Fibroblast of pulmonary artery (primary cell): Measurements from ENCODE around the gene OSBPL5.

Experiments used
- DNase-seq: peaks from one replicate; pipeline ENCODE4 v3.0.0-alpha.2; 2010; ENCODE audit warnings: low read depth
- H3K4me3 ChIP-seq: replicated peaks from 2 replicates; pipeline ENCODE4 v1.5.1; 2011; ENCODE audit warnings: low read depth, mild to moderate bottlenecking, control low read depth, low read length, moderate library complexity
- TF ChIP-seq, protein P1 (sequence below): IDR thresholded peaks from 2 replicates; pipeline ENCODE4 v1.5.1; 2011; ENCODE audit warnings: mild to moderate bottlenecking, control low read depth, low read length, inconsistent platforms; ENCODE audit errors: missing control alignments

OSBPL5 gene, protein sequence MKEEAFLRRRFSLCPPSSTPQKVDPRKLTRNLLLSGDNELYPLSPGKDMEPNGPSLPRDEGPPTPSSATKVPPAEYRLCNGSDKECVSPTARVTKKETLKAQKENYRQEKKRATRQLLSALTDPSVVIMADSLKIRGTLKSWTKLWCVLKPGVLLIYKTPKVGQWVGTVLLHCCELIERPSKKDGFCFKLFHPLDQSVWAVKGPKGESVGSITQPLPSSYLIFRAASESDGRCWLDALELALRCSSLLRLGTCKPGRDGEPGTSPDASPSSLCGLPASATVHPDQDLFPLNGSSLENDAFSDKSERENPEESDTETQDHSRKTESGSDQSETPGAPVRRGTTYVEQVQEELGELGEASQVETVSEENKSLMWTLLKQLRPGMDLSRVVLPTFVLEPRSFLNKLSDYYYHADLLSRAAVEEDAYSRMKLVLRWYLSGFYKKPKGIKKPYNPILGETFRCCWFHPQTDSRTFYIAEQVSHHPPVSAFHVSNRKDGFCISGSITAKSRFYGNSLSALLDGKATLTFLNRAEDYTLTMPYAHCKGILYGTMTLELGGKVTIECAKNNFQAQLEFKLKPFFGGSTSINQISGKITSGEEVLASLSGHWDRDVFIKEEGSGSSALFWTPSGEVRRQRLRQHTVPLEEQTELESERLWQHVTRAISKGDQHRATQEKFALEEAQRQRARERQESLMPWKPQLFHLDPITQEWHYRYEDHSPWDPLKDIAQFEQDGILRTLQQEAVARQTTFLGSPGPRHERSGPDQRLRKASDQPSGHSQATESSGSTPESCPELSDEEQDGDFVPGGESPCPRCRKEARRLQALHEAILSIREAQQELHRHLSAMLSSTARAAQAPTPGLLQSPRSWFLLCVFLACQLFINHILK

DNA sequence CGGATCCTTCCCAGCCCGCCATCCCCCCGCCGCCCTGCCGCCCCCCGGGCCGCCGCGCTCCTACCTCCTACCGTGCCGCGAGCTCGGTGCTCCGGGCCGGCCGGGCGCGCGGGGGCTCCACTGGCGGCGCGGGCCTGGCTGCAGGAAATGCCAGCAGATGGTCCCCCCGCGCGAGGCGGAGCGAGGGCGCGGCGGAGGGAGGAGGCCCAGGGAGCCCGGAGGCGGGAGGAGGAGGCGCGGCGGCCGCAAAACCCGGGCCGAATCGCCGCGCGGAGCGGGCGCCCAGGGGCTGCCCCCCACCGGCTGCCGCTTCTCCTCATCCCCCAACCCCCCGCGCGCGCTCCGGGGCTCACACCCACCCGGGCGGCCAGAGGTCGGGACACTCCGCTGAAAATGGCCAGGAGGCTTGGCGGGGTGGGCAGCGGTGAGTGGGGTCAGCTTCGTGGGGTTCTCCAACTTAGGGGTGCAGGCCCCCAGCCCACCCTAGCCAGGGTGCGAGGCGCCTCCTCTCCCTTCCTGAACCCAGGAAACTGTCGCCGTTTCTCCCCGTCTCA is at the start of gene OSBPL5:
TSS of gene OSBPL5 (minus strand) at position 159 of the 554 bp plus-strand sequence. CDS start 36,162 bp downstream, outside the sequence.
- H3K4me3 ChIP-seq: peak within 1 kb of the TSS; percentile 84
- peak; percentile 64 for DNase-seq
- TF ChIP-seq, protein P1, sequence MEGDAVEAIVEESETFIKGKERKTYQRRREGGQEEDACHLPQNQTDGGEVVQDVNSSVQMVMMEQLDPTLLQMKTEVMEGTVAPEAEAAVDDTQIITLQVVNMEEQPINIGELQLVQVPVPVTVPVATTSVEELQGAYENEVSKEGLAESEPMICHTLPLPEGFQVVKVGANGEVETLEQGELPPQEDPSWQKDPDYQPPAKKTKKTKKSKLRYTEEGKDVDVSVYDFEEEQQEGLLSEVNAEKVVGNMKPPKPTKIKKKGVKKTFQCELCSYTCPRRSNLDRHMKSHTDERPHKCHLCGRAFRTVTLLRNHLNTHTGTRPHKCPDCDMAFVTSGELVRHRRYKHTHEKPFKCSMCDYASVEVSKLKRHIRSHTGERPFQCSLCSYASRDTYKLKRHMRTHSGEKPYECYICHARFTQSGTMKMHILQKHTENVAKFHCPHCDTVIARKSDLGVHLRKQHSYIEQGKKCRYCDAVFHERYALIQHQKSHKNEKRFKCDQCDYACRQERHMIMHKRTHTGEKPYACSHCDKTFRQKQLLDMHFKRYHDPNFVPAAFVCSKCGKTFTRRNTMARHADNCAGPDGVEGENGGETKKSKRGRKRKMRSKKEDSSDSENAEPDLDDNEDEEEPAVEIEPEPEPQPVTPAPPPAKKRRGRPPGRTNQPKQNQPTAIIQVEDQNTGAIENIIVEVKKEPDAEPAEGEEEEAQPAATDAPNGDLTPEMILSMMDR: no peak

DNA sequence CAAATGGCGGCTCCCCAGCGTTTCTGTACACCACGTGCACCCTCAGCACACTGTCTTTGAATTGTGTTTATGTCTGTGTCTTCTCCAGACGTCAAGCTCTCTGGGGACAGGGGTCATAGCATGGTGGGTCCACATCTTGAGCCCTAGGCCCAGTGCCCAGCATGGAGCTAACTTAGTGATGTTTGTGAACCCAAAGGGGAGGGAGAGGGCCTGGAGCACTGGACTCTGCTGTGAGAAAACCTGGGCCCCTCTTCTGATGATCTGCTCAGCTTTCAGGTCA is 49.2 kb upstream of the OSBPL5 start:
- no peak for DNase-seq
- H3K4me3 ChIP-seq: no peak overlapping the region
- TF ChIP-seq, protein P1: no peak

DNA sequence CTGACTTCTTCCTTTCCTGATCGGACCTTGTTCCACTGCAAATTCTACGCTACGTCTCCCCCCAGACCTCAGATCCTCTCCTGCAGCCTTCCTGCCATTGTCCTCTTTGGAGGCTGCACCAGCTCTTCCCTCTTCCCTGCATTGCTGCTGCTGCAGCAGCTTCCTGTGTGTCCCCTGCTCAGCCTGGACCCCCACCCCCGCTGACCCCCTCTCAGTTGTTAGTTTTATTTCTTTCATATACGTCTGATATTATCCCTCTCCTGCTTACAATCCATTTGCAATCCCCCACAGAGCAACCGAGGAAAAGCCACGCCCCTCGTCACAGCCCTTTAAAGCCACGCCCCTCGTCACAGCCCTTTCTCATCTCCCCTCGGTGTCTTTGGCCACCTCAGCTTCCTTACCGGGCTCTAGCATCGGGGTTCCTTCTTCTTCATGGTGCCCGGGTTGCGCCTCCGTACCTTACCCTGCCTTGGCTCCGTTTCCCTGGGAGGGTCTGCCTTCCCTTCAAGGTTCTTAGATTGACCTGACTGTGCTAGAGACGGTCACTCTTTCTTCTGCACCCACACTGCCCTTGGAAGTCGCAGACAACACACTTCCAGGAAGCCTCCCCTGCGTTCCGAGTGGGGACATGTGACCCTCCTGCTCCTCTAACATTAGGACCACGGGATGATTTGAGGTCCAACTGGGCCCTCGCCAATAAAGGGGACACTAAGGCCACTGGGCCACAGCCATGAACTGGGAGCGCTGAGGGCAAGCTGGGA is 48.7 kb upstream of the OSBPL5 start:
- no peak for DNase-seq
- no peak overlapping the region for H3K4me3 ChIP-seq
- TF ChIP-seq, protein P1: no peak

DNA sequence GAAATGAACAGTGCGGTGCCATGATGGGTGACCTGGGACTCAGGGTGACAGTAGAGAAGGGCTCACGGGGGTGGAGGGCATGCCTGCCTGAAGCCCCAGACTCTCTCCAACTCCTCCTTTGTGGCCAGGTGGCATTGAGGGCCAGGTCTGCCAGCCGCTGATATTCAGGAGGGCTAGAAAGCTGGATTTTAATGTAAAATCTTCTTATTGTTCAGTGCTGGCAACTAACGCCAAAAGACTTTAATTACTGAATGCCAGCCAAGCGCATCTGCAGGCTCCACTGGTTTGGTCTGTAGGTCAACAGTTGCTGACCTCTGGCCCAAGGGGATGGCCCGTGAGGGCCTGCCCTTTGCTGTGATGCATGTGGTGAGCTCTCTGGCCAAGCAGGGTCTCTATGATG is 43.2 kb upstream of the OSBPL5 start:
- no peak overlapping the region for H3K4me3 ChIP-seq
- DNase-seq: no peak
- TF ChIP-seq, protein P1: no peak

DNA sequence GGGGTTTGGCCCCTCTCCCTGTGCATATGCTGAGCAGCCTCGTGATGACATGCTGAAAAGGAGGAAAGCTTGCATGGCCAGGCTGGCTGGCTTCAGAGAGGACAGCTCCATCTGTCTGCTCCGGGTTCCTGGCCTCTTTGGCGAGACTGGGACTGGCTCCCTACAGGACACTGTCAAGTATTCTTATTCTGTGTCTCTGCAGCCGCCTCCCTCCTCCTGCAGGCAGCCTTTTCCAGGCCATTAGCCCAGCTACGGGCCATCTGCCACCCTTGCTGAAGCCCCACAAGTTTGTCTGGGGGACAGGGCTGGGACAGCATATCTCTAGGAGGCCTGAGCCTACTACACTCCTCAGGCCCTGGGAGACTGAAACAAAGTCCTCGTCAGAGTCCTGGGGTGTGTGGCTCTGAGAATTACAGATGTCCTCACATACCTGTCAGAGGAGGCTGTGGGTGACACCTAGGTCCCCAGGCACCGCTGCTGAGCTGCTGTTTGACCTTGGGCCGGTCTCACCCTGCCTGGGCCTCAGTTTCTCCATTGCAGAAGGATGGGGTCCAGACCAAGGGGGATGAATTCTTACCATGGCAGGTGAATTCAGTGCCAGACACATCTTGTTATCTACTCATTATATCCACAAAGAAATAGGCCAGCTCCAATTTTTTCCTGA is 42.5 kb upstream of the OSBPL5 start:
- TF ChIP-seq, protein P1: no peak
- H3K4me3 ChIP-seq: no peak overlapping the region
- no peak for DNase-seq

DNA sequence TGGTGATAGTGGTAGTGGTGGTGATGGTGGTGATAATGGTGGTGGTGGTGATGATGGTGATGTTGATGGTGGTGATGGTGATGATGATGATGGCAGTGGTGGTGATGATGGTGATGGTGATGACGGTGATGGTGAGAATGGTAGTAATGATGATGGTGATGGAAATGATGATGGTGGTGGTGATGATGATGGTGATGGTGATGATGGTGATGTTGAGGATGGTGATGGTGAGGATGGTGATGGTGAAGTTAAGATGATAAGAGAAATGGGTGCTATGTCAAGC is 41.8 kb upstream of the OSBPL5 start:
- no peak overlapping the region for H3K4me3 ChIP-seq
- no peak for DNase-seq
- TF ChIP-seq, protein P1: no peak
